ENCODE data around the gene METAP1D.

Gene METAP1D

GRCh38 chr2:172099472-172100079 lies 99.8 kb downstream of the METAP1D start:
- no peak for TF ChIP-seq CTCF (conservative IDR thresholded peaks at IDR 0.05; ENCODE audit: low read depth, low read length)
- DNase-seq (ENCODE audit: low read depth) = no peak
- H3K4me3 ChIP-seq (ENCODE audit: low read depth, low read length) = peak overlapping the region; percentile 56

- peak overlapping the region; percentile 1 for H3K4me3 ChIP-seq (ENCODE audit: low read depth, low read length)
- DNase-seq (ENCODE audit: low read depth) = no peak
- no peak for TF ChIP-seq CTCF (conservative IDR thresholded peaks at IDR 0.05; ENCODE audit: low read depth, low read length)
Observed at GRCh38 chr2:172100080-172100934, 100.6 kb downstream of the METAP1D start.

GRCh38 chr2:172100935-172101820 lies 101.4 kb downstream of the METAP1D start:
- no peak for TF ChIP-seq CTCF (conservative IDR thresholded peaks at IDR 0.05; ENCODE audit: low read depth, low read length)
- DNase-seq (ENCODE audit: low read depth) = no peak
- peak overlapping the region; percentile 27 for H3K4me3 ChIP-seq (ENCODE audit: low read depth, low read length)

- peak overlapping the region; percentile 58 for H3K4me3 ChIP-seq (ENCODE audit: low read depth, low read length)
- DNase-seq (ENCODE audit: low read depth) = no peak
- no peak for TF ChIP-seq CTCF (conservative IDR thresholded peaks at IDR 0.05; ENCODE audit: low read depth, low read length)
Observed at GRCh38 chr2:172101821-172102390, 102.2 kb downstream of the METAP1D start.

GRCh38 chr2:172102391-172103359 lies 102.9 kb downstream of the METAP1D start, which contains the start of gene DLX2:
Gene DLX2 (minus strand): TSS chr2:172102900. CDS start chr2:172102538, 362 bp downstream.
- H3K4me3 ChIP-seq (ENCODE audit: low read depth, low read length) = peak within 1 kb of the TSS; percentile 58
- TF ChIP-seq CTCF (conservative IDR thresholded peaks at IDR 0.05; ENCODE audit: low read depth, low read length) = no peak
- peak; percentile 79 for DNase-seq (ENCODE audit: low read depth)
